Thoracic aorta (tissue), 2 donors: ENCODE data around the gene RUNX1. TPM values are rescaled to one million over a fixed set of nuclear protein-coding genes. Genes with fewer than 3 reads are reported as not detected.

Experiments
- ATAC-seq: fragments of 150-250 bp; one replicate; pipeline ENCODE4 v1.8.0; 2017; ENCODE audit warnings: low read depth; ENCODE audit not compliant: insufficient number of reproducible peaks, low FRiP score
- DNase-seq: peaks from one replicate; pipeline ENCODE4 v3.0.0-alpha.2; 2020; ENCODE audit warnings: low spot score
- H3K27ac ChIP-seq, 2 donors: fragments of 200-600 bp; sonication (generic); 1 replicate in 1 of 2; 2 replicates in 1 of 2; pipeline ENCODE4 v1.5.1; 2016; ENCODE audit warnings: mild to moderate bottlenecking in 2 of 2, moderate library complexity in 2 of 2
- H3K27me3 ChIP-seq: fragments of 200-600 bp; sonication (generic); replicated peaks from 2 replicates; pipeline ENCODE4 v1.6.0; 2016; ENCODE audit warnings: mild to moderate bottlenecking; ENCODE audit not compliant: insufficient read depth
- H3K36me3 ChIP-seq: fragments of 200-600 bp; sonication (generic); one replicate; pipeline ENCODE4 v1.5.1; 2016
- H3K4me1 ChIP-seq, 2 donors: fragments of 200-600 bp; sonication (generic); 1 replicate in 1 of 2; 2 replicates in 1 of 2; pipeline versions ENCODE4 v1.5.1 to v1.6.0; 2016; ENCODE audit warnings: low read depth in 2 of 2, mild to moderate bottlenecking in 1 of 2; ENCODE audit not compliant: control insufficient read depth in 1 of 2
- H3K4me3 ChIP-seq: fragments of 200-600 bp; sonication (generic); 2 replicates; pipeline ENCODE4 v1.5.1; 2016; ENCODE audit warnings: mild to moderate bottlenecking
- H3K9me3 ChIP-seq: fragments of 200-600 bp; sonication (generic); 2 replicates; pipeline ENCODE4 v1.5.1; 2016
- CTCF ChIP-seq: fragments of 200-600 bp; sonication (generic); IDR thresholded peaks from one replicate; pipeline ENCODE4 v1.5.1; 2019; ENCODE audit warnings: antibody characterized with exemption
- total RNA-seq, 2 donors: library from RNA; depleted of rRNA; stranded (reverse); fragments of >200 nt; gene quantifications; one replicate each; pipeline versions ENCODE4 v1.1.0 to v1.2.3, GENCODE V29; 2016

Gene RUNX1
- total RNA-seq, 2 donors from 2014 or later = 47.4 to 64.7 TPM

- H3K4me1 ChIP-seq = no peaks in the 10 kb centered on the region
- TF ChIP-seq CTCF = no peak
- H3K4me3 ChIP-seq = no peak overlapping the region
- no peaks in the 10 kb centered on the region for H3K36me3 ChIP-seq
- DNase-seq (no peak), ATAC-seq (no peak)
- no peak overlapping the region for H3K27ac ChIP-seq
- no peaks in the 10 kb centered on the region for H3K27me3 ChIP-seq
- H3K9me3 ChIP-seq = no peaks in the 10 kb centered on the region
Observed at GRCh38 chr21:34914239-34914638, 134.9 kb downstream of the RUNX1 start.

- Histone ChIP-seq H3K9me3 (no peaks in the 10 kb centered on the region), H3K4me3 (no peak overlapping the region), H3K4me1 (no peaks in the 10 kb centered on the region), H3K36me3 (no peaks in the 10 kb centered on the region), H3K27ac (no peak overlapping the region), H3K27me3 (no peaks in the 10 kb centered on the region)
- DNase-seq (no peak), ATAC-seq (no peak)
- TF ChIP-seq CTCF = no peak
Observed at GRCh38 chr21:34913811-34914210, 135.3 kb downstream of the RUNX1 start.

GRCh38 chr21:34912022-34912945 lies 136.8 kb downstream of the RUNX1 start:
- no peaks in the 10 kb centered on the region for H3K9me3 ChIP-seq
- H3K36me3 ChIP-seq = no peaks in the 10 kb centered on the region
- ATAC-seq (no peak), DNase-seq (no peak)
- H3K4me1 ChIP-seq = no peaks in the 10 kb centered on the region
- no peak overlapping the region for H3K4me3 ChIP-seq
- H3K27me3 ChIP-seq = no peaks in the 10 kb centered on the region
- no peak overlapping the region for H3K27ac ChIP-seq
- no peak for TF ChIP-seq CTCF

GRCh38 chr21:34911360-34911759 lies 137.7 kb downstream of the RUNX1 start:
- Histone ChIP-seq H3K36me3 (no peaks in the 10 kb centered on the region), H3K9me3 (no peaks in the 10 kb centered on the region), H3K4me3 (no peak overlapping the region), H3K27ac (no peak overlapping the region), H3K27me3 (no peaks in the 10 kb centered on the region), H3K4me1 (no peaks in the 10 kb centered on the region)
- no peak for TF ChIP-seq CTCF
- ATAC-seq = no peak
- DNase-seq = no peak

GRCh38 chr21:34910396-34910795 lies 138.7 kb downstream of the RUNX1 start:
- H3K9me3 ChIP-seq = no peaks in the 10 kb centered on the region
- no peak overlapping the region for H3K27ac ChIP-seq
- no peaks in the 10 kb centered on the region for H3K27me3 ChIP-seq
- H3K4me3 ChIP-seq = no peak overlapping the region
- no peaks in the 10 kb centered on the region for H3K36me3 ChIP-seq
- no peak for DNase-seq
- no peaks in the 10 kb centered on the region for H3K4me1 ChIP-seq
- no peak for ATAC-seq
- TF ChIP-seq CTCF = no peak
